GM18505 (cell line): ENCODE measurements around the gene GFY.

ENCODE experiments used
- ATAC-seq: cut with Tn5 transposase; IDR thresholded peaks from one replicate; pipeline ENCODE4 v1.9.1; 2021; ENCODE audit not compliant: unreplicated experiment
- POLR2A ChIP-seq: IDR thresholded peaks from 4 replicates; pipeline ENCODE4 v1.6.1; 2011; ENCODE audit warnings: borderline replicate concordance; ENCODE audit not compliant: insufficient read depth, insufficient read length; ENCODE audit errors: extremely low read depth

The GFY gene

DNA sequence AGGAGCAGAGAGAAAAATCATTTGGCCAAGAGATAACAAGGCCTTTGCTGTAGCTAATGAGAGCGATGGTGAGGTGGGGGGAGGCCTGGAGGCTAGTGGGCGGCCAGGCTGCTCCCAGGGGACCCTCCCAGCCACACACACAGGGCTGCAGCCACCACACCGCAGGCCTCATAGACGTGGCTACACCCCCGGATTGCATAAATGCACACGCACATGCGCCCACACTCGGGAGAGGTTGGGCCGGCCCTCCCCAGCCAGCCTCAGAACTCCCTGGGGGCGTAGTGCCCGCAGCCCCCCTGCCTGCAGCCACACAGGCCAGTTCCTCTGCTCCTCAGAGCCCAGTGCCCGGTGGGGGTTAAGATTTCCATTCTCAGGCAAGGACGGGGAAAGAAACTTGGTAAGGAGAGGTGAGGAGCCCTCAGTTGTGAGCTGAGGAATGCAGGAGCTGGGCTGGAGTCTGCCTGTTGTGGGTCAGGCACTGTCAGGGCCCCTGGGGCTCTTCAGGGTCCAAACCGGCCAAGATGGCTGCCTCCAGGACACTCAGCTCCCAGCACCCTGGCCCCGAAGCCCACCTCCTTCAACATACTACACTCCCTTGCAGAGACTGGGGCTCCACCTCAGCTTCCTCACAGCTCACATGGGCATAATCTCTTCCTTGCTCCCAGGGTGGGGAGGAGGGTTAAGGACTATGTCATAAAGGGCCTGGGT, 9.9 kb upstream of the GFY start:
- no peak for ATAC-seq
- TF ChIP-seq POLR2A, result no peak

DNA sequence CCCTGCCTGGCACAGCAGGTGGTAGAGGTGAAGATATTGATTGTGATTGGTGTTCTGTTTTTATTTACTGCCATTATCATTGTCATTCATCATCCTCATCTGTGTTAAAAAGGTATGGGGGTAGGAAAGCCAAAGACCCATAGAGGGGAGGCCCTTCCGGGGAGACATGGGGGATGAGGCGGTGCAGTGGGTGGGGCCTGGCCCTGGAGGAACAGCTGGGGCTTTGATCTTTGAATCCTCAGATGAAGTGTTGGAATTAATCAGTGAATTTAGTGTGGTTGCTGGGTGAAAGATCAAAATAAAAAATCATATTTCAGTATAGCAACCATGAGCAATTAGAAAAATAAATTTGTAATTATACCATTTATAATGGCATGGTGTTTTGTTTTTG, 9.4 kb upstream of the GFY start:
- TF ChIP-seq POLR2A, result no peak
- ATAC-seq, result no peak

DNA sequence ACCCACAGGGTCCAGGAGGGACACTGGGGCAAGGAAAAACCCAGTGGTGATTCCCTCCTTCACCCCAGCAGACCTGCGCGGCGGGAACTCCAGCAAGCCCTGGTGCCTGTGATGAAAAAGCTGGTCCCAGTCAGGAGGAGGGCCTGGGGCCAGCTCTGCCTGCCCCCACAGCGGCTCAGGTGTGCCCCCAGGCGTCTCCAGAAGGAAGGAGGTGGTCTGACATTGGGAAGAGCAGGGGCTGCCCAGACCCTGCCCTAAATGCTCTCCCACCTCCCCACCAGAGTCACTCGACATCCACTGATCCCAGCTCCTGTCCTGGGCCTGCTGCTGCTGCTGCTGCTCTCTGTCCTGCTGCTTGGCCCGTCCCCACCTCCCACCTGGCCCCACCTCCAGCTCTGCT, 8.1 kb upstream of the GFY start:
- TF ChIP-seq POLR2A, result no peak
- ATAC-seq, result no peak

- ATAC-seq, result no peak
Observed at GRCh38 chr19:49418511-49418910, 6.7 kb upstream of the GFY start.

GRCh38 chr19:49419173-49419572, 6.0 kb upstream of the GFY start:
- no peak for TF ChIP-seq POLR2A
- ATAC-seq, result no peak

More at GRCh38 chr19:49418511-49418910, 6.7 kb upstream of the GFY start:
- TF ChIP-seq POLR2A, result no peak

DNA sequence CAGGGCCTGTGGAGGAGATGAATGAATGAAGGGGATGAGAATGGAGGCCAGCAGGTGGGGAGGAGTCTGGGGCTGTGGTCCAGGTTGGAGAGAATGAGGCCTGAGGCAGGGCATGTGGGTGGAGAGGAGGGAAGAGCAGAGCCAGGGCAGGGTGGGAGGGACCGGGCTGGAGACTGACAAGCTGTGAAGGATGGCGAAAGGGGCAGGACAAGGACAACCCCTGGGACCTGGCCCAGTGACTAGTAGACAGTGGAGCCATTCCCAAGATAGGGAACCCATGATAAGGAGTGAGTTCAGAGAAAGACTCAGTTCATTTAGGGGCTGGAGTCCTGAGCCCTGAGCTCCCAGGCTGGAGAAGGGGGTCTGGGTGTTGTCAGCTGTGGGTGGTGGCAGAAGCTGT, 5.0 kb upstream of the GFY start:
- no peak for TF ChIP-seq POLR2A
- ATAC-seq, result no peak

- no peak for TF ChIP-seq POLR2A
- ATAC-seq, result no peak
Observed at GRCh38 chr19:49421039-49421877, 3.9 kb upstream of the GFY start.

DNA sequence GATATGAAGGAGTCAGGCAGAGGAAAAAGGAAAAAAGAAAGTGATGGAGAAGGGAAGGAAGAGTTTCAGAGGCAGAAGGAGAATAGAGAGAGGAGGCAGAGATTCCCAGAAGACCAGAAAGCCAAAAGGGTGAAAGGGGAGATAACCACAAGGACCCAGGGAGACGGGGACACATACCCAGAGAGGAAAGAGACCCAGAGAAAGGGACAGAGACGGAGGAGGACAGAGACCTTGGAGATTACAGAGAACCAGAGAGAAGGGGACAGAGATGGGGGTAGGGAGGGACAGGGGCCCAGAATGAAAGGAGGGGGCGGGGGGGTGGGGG, 3.3 kb upstream of the GFY start:
- TF ChIP-seq POLR2A, result no peak

DNA sequence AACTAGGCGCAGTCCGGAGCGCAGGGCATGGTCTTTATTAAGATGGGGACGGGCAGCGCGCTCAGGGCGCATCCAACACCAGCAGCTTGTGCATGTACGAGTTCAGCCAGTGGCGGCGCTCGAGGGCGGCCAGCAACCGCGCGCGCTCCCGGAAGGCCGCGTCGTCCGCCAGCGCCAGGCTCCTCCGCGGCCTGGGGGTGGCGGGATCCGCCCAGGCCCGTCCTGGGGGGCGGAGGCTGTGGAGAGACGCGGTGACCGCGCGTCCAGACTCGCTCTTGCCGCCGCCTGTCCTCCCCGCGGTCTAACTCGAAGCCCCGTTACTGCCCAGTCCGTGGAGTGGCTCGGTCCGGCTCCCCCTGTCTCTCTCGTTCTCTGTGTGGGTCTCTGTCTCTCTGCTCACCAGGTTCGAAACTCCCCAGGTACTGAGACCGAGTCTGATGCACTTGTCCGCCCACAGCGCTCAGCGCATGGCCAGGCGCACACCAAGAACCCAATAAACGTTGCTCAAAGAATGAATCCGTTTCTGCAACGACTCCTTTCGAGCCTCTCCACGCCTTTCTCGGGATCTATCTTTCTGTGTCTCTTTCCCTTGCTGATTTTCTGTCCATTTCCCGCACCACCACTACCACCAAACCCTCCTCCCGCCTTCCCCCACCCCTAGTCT, 2.6 kb upstream of the GFY start:
- no peak for TF ChIP-seq POLR2A
- no peak for ATAC-seq

More for the DNA sequence above, 3.3 kb upstream of the GFY start:
- no peak for ATAC-seq

GRCh38 chr19:49423071-49423984, 1.9 kb upstream of the GFY start, which contains the start of gene PTH2:
Gene PTH2 (minus strand): TSS chr19:49423441. CDS start chr19:49423339, 102 bp downstream.
- TF ChIP-seq POLR2A, result no peak
- no peak for ATAC-seq

DNA sequence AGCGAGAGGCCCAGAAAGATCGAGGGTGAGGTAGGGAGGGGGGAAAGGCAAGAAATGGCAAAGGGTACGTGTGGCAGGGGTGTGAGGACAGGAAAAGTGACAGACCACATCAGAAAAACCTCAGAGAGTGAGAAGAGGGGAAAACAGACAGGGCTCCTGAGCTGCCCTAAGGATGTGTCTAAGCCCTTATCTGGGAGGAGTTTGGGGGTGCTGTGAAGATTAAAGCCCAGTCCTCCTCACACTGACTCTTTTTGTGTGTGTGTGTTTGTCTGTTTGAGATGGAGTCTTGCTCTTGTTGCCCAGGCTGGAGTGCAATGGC, 1.2 kb upstream of the GFY start:
- no peak for ATAC-seq
- no peak for TF ChIP-seq POLR2A

DNA sequence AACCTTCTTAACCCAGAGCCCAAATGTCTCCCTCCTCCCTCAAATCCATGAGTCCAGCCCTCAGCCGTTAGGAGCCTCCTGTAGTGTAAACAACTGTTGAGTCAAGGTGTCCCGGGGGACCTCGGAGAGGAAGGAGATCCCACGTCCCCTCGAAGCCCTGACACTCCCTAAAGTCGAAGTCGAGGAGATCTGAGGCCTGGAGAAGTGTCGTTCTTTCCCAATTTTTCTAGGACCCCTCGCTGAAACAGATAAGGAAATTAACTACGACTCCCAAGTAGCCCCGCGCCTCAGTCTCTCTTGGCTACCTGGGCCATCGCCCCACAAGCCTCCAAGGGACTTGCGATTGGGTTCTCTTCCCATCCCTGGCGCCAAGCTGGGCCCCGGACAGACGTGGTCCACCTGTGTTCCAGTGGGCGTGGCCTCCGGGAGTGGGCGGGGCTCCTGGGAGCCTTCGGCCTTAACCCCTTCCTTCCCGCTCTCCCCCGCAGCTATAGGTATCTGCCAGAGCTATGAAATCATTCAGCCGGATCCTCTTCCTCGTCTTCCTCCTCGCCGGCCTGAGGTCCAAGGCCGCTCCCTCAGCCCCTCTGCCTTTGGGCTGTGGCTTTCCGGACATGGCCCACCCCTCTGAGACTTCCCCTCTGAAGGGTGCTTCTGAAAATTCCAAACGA, 869 bp downstream of the GFY start:
- no peak for ATAC-seq
- TF ChIP-seq POLR2A, result no peak
